K562 (cell line): ENCODE results near the gene NR2F1. TPM values are rescaled to one million over a fixed set of nuclear protein-coding genes. Genes with fewer than 3 reads are reported as not detected.

ENCODE experiments used
- ATAC-seq: fragments of 200-7000 bp; cut with Tn5 transposase; 3 replicates; pipeline ENCODE4 v1.9.1; 2020; ENCODE audit warnings: moderate library complexity
- BruUV-seq: library from RNA; stranded (reverse); fragments of 400-500 nt; replicated peaks from 2 replicates; lab custom pipeline; 2021; lab: Mats Ljungman, UMichigan
- CTCF ChIA-PET: fragments of 300-600 bp; formaldehyde crosslinking; extraction: SDS; loops from one replicate; lab custom pipeline; 2021; ENCODE audit warnings: low intra/inter-chr PET ratio; lab: Yijun Ruan, JAX
- POLR2A ChIA-PET: fragments of 300-600, 350-650 bp; sonication (Branson Sonifier 250); formaldehyde crosslinking; extraction: SDS; loops from one replicate; lab custom pipeline; 2021; ENCODE audit warnings: antibody characterized with exemption, inconsistent platforms; lab: Yijun Ruan, JAX
- DNase-seq, 4 experiments: peaks; one replicate each; pipeline versions ENCODE4 v3.0.0 to v3.0.0-alpha.2; 2011 to 2018; ENCODE audit warnings: low spot score in 3 of 4, mixed read lengths in 3 of 4; ENCODE audit errors: extremely low read depth in 1 of 4
- FAIRE-seq: peaks from 2 replicates; lab custom pipeline; 2011; peaks lifted over from hg19 to GRCh38; lab: Jason Lieb, UNC
- H2AFZ ChIP-seq: 2 replicates; pipeline ENCODE4 v1.6.0; 2011; ENCODE audit warnings: low read depth, low read length, control low read depth, inconsistent platforms
- H3K27ac ChIP-seq: fragments of 200-600 bp; 3 replicates; pipeline ENCODE4 v1.8.0; 2011; ENCODE audit warnings: low read depth, mild to moderate bottlenecking, control low read depth, inconsistent platforms, low read length, moderate library complexity, mixed read lengths; ENCODE audit errors: extremely low read depth
- H3K27me3 ChIP-seq, 2 experiments: fragments of 300-600 bp in 1 of 2; 2 replicates in 1 of 2; 3 replicates in 1 of 2; pipeline versions ENCODE4 v1.6.0 to v1.8.0; 2011; ENCODE audit warnings: inconsistent platforms in 2 of 2, low read length in 2 of 2, mild to moderate bottlenecking in 1 of 2, mixed read lengths in 1 of 2, moderate library complexity in 1 of 2; ENCODE audit not compliant: control insufficient read depth in 2 of 2, insufficient read depth in 2 of 2
- H3K36me3 ChIP-seq: fragments of 300-600 bp; 3 replicates; pipeline ENCODE4 v1.8.0; 2011; ENCODE audit warnings: mild to moderate bottlenecking, low read length, inconsistent platforms; ENCODE audit not compliant: control insufficient read depth, insufficient read depth
- H3K4me1 ChIP-seq, 2 experiments: fragments of 200-600 bp in 1 of 2; replicated peaks in 1 of 2; 2 replicates in 1 of 2; 3 replicates in 1 of 2; pipeline versions ENCODE4 v1.5.1 to v1.8.0; 2011; ENCODE audit warnings: inconsistent platforms in 2 of 2, low read length in 2 of 2, mild to moderate bottlenecking in 1 of 2, mixed read lengths in 1 of 2, moderate library complexity in 1 of 2; ENCODE audit not compliant: control insufficient read depth in 2 of 2, insufficient read depth in 2 of 2
- H3K4me2 ChIP-seq: 2 replicates; pipeline ENCODE4 v1.6.1; 2011; ENCODE audit warnings: low read length, control low read depth, inconsistent platforms, mixed read lengths; ENCODE audit not compliant: insufficient read depth
- H3K4me3 ChIP-seq: fragments of 200-600 bp; sonication (generic), shearing (Covaris generic); 2 replicates; pipeline ENCODE4 v1.5.1; 2016; ENCODE audit warnings: control low read depth, inconsistent platforms
- H3K79me2 ChIP-seq: fragments of 200-600 bp; 3 replicates; pipeline ENCODE4 v1.8.0; 2011; ENCODE audit warnings: low read length, inconsistent platforms; ENCODE audit not compliant: control insufficient read depth, insufficient read depth
- H3K9ac ChIP-seq, 2 experiments: 2 replicates each; pipeline versions ENCODE4 v1.6.0 to v1.6.1; 2011; ENCODE audit warnings: low read depth in 2 of 2, low read length in 2 of 2, control low read depth in 1 of 2, inconsistent platforms in 1 of 2, mild to moderate bottlenecking in 1 of 2, mixed read lengths in 1 of 2; ENCODE audit not compliant: insufficient read depth in 1 of 2
- H3K9me1 ChIP-seq: one replicate; pipeline ENCODE4 v1.6.0; 2011; ENCODE audit warnings: inconsistent platforms, mild to moderate bottlenecking, low read length, moderate library complexity; ENCODE audit not compliant: control insufficient read depth, insufficient read depth
- H3K9me3 ChIP-seq: replicated peaks from 2 replicates; pipeline ENCODE4 v1.5.1; 2011; ENCODE audit warnings: low read depth, low read length, inconsistent platforms; ENCODE audit not compliant: control insufficient read depth, insufficient read depth
- H4K20me1 ChIP-seq: replicated peaks from 2 replicates; pipeline ENCODE4 v1.6.1; 2011; ENCODE audit warnings: low read length, inconsistent platforms, mixed read lengths; ENCODE audit not compliant: control insufficient read depth, insufficient read depth
- ELF1 ChIP-seq: fragments of 200-800 bp; sonication (Bioruptor generic); IDR thresholded peaks from 2 replicates; pipeline ENCODE4 v1.6.1; 2016; ENCODE audit warnings: missing genetic modification characterization, missing compliant biosample characterization
- FOSL1 ChIP-seq: fragments of 200-800 bp; sonication (Bioruptor generic); conservative IDR thresholded peaks from 2 replicates; pipeline ENCODE4 v1.6.1; 2016; ENCODE audit warnings: missing genetic modification characterization, missing compliant biosample characterization
- KLF16 ChIP-seq: IDR thresholded peaks from 2 replicates; pipeline ENCODE4 v1.6.1; 2016; ENCODE audit warnings: antibody characterized with exemption
- MCM7 ChIP-seq, 2 experiments: fragments of 450-650 bp; IDR thresholded peaks; 2 replicates each; pipeline ENCODE4 v1.6.1; 2016 to 2018
- SMAD4 ChIP-seq: fragments of 250-450 bp; sonication (Bioruptor Pico); conservative IDR thresholded peaks from 2 replicates; pipeline ENCODE4 v1.8.0; 2021; ENCODE audit warnings: inconsistent platforms, mild to moderate bottlenecking, moderate library complexity
- SMARCA5 ChIP-seq: fragments of 450-650 bp; IDR thresholded peaks from 2 replicates; pipeline ENCODE4 v1.6.1; 2016
- ZNF212 ChIP-seq: fragments of 450-650 bp; formaldehyde crosslinking; IDR thresholded peaks from 2 replicates; pipeline ENCODE4 v1.4.0; 2020; ENCODE audit warnings: mild to moderate bottlenecking
- ZNF3 ChIP-seq: fragments of 250-450 bp; sonication (Bioruptor Pico); IDR thresholded peaks from 2 replicates; pipeline ENCODE4 v1.5.0; 2021; ENCODE audit warnings: mild to moderate bottlenecking, moderate library complexity
- ZNF551 ChIP-seq: fragments of 250-450 bp; sonication (Bioruptor Pico); IDR thresholded peaks from 2 replicates; pipeline ENCODE4 v1.5.0; 2021; ENCODE audit warnings: mild to moderate bottlenecking, moderate library complexity
- WGBS: fragments of 100-300 bp; shearing (Covaris generic); methylation state at CpG from one replicate; pipeline ENCODE4 v1.1.6; 2016; ENCODE audit warnings: low coverage, mixed read lengths; ENCODE audit not compliant: insufficient coverage; ENCODE audit errors: missing lambda C conversion rate; 5-methylcytosine and 5-hydroxymethylcytosine counted together
- in situ Hi-C: fragments of 300-500 bp; cut with MboI; formaldehyde crosslinking; loops from 4 replicates; pipeline ENCODE4 v1.15.0; 2018; ENCODE audit warnings: inconsistent platforms, mixed read lengths
- intact Hi-C: fragments of 100-400 bp; cut with micrococcal nuclease; formaldehyde crosslinking; loops from 2 replicates; pipeline ENCODE4 v1.14.2; 2022
- polyA plus RNA-seq, 8 experiments: library from polyadenylated mRNA; depleted of rRNA in 4 of 8; stranded (reverse) in 5 of 8; unstranded in 3 of 8; fragments of >200 nt; fragmentation: Nextera tagmentation in 2 of 8; fragmentation: Illumina TruSeq in 1 of 8; extraction: Ambion mirVana in 2 of 8; extraction: Trizol in 1 of 8; gene quantifications; 2 replicates each; pipeline versions ENCODE4 v1.2.1 to v1.2.3, GENCODE V29; 2011 to 2014; ENCODE audit warnings: inconsistent platforms in 1 of 8, missing spikeins in 1 of 8
- total RNA-seq, 7 experiments: library from RNA; depleted of rRNA in 6 of 7; stranded (reverse); fragments of >200 nt in 6 of 7; fragmentation: Illumina TruSeq in 2 of 7; extraction: Trizol in 2 of 7; gene quantifications; 2 replicates each; pipeline versions ENCODE4 v1.2.1 to v1.2.3, GENCODE V29; 2011 to 2021; ENCODE audit warnings: low replicate concordance in 1 of 7
- TF ChIP-seq, protein P1 (sequence below): sonication (generic); formaldehyde crosslinking; IDR thresholded peaks from 2 replicates; pipeline ENCODE4 v1.8.0; 2022; ENCODE audit warnings: mild to moderate bottlenecking, missing genetic modification reagents
- TF ChIP-seq, protein P2 (sequence below): fragments of 250-450 bp; sonication (Bioruptor Pico); IDR thresholded peaks from 2 replicates; pipeline ENCODE4 v1.4.0; 2020; ENCODE audit warnings: mild to moderate bottlenecking, moderate library complexity
- TF ChIP-seq, protein P3 (sequence below): sonication (generic); formaldehyde crosslinking; IDR thresholded peaks from 2 replicates; pipeline ENCODE4 v1.8.0; 2022; ENCODE audit warnings: missing genetic modification reagents, mild to moderate bottlenecking, borderline replicate concordance

NR2F1 gene
- total and polyA plus RNA-seq, 9 of the 15 experiments (the other 6 are each of a cell fraction or from before 2014, with no cell fraction given) = 0.18 TPM; not detected in 8

DNA sequence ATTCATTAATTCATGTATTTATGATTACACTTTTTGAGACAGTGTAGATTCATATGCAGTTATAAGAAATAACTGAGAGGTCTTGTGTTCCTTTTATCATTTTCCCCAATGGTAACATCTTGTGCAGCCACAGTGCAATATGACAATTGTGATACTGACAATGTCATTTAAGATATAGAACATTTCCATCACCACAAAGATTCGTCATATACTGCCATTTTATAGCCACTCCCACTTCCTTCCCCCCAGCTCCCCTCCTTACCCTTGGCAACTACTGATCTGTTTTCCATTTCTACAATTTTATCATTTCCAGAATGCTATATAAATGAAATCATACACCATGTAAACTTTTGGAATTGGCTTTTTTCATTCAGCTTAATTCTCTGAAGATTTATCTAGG, 53.8 kb downstream of the NR2F1 start:
- intact Hi-C loops = no loop called here

More for the DNA sequence above, 53.8 kb downstream of the NR2F1 start:
- no peak overlapping the region for H3K9ac ChIP-seq
- H3K9me1 ChIP-seq = no peaks in the 10 kb centered on the region
- FAIRE-seq = no peak
- BruUV-seq = no TSS peak
- H3K9me3 ChIP-seq = no peaks in the 10 kb centered on the region
- no peak for ATAC-seq
- WGBS = 0% methylated on average over 1 of the region's 1 CpG
- no peaks in the 10 kb centered on the region for H3K4me1 ChIP-seq
- no peaks in the 10 kb centered on the region for H3K27me3 ChIP-seq
- in situ Hi-C loops = no loop called here
- no peaks in the 10 kb centered on the region for H3K79me2 ChIP-seq
- POLR2A ChIA-PET = interaction anchor here (0.6 kb wide), 1 partner anchor 750 kb away, joined by 3 read pairs; no protein-coding TSS in a partner anchor
- H3K4me2 ChIP-seq = no peak overlapping the region
- no peak overlapping the region for H3K27ac ChIP-seq
- TF ChIP-seq MCM7 (IDR thresholded peaks at IDR 0.05) (no peak), KLF16 (no peak), ELF1 (tag) (no peak), SMAD4 (CRISPR knock-in tag) (no peak), SMARCA5 (no peak), ZNF212 (CRISPR knock-in tag) (no peak), FOSL1 (tag) (no peak), ZNF551 (CRISPR knock-in tag) (no peak), ZNF3 (CRISPR knock-in tag) (no peak)
- TF ChIP-seq, protein P1, sequence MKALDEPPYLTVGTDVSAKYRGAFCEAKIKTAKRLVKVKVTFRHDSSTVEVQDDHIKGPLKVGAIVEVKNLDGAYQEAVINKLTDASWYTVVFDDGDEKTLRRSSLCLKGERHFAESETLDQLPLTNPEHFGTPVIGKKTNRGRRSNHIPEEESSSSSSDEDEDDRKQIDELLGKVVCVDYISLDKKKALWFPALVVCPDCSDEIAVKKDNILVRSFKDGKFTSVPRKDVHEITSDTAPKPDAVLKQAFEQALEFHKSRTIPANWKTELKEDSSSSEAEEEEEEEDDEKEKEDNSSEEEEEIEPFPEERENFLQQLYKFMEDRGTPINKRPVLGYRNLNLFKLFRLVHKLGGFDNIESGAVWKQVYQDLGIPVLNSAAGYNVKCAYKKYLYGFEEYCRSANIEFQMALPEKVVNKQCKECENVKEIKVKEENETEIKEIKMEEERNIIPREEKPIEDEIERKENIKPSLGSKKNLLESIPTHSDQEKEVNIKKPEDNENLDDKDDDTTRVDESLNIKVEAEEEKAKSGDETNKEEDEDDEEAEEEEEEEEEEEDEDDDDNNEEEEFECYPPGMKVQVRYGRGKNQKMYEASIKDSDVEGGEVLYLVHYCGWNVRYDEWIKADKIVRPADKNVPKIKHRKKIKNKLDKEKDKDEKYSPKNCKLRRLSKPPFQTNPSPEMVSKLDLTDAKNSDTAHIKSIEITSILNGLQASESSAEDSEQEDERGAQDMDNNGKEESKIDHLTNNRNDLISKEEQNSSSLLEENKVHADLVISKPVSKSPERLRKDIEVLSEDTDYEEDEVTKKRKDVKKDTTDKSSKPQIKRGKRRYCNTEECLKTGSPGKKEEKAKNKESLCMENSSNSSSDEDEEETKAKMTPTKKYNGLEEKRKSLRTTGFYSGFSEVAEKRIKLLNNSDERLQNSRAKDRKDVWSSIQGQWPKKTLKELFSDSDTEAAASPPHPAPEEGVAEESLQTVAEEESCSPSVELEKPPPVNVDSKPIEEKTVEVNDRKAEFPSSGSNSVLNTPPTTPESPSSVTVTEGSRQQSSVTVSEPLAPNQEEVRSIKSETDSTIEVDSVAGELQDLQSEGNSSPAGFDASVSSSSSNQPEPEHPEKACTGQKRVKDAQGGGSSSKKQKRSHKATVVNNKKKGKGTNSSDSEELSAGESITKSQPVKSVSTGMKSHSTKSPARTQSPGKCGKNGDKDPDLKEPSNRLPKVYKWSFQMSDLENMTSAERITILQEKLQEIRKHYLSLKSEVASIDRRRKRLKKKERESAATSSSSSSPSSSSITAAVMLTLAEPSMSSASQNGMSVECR (CRISPR knock-in tag) = no peak
- TF ChIP-seq, protein P2, sequence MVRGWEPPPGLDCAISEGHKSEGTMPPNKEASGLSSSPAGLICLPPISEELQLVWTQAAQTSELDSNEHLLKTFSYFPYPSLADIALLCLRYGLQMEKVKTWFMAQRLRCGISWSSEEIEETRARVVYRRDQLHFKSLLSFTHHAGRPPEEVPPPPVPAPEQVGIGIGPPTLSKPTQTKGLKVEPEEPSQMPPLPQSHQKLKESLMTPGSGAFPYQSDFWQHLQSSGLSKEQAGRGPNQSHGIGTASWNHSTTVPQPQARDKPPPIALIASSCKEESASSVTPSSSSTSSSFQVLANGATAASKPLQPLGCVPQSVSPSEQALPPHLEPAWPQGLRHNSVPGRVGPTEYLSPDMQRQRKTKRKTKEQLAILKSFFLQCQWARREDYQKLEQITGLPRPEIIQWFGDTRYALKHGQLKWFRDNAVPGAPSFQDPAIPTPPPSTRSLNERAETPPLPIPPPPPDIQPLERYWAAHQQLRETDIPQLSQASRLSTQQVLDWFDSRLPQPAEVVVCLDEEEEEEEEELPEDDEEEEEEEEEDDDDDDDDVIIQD (CRISPR knock-in tag) = no peak
- TF ChIP-seq, protein P3, sequence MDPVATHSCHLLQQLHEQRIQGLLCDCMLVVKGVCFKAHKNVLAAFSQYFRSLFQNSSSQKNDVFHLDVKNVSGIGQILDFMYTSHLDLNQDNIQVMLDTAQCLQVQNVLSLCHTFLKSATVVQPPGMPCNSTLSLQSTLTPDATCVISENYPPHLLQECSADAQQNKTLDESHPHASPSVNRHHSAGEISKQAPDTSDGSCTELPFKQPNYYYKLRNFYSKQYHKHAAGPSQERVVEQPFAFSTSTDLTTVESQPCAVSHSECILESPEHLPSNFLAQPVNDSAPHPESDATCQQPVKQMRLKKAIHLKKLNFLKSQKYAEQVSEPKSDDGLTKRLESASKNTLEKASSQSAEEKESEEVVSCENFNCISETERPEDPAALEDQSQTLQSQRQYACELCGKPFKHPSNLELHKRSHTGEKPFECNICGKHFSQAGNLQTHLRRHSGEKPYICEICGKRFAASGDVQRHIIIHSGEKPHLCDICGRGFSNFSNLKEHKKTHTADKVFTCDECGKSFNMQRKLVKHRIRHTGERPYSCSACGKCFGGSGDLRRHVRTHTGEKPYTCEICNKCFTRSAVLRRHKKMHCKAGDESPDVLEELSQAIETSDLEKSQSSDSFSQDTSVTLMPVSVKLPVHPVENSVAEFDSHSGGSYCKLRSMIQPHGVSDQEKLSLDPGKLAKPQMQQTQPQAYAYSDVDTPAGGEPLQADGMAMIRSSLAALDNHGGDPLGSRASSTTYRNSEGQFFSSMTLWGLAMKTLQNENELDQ (CRISPR knock-in tag) = no peak
- TF ChIP-seq, all 486 proteins: peak for 0
- H4K20me1 ChIP-seq = no peaks in the 10 kb centered on the region
- CTCF ChIA-PET = no interaction called here
- H3K36me3 ChIP-seq = no peaks in the 10 kb centered on the region
- H3K4me3 ChIP-seq = no peak overlapping the region
- DNase-seq = no peak
- no peak overlapping the region for H2AFZ ChIP-seq
